HEK293T (cell line): ENCODE measurements around the gene GXYLT1.
"Not testable (repeated sequence)": the region's sequence is repeated elsewhere in the genome, so short reads cannot be mapped to it uniquely, and the experiment has no call there.

Source experiments
- CTCF ChIA-PET: fragments of 350-600 bp; formaldehyde crosslinking; extraction: SDS; loops from one replicate; lab custom pipeline; 2021; ENCODE audit warnings: antibody characterized with exemption, inconsistent platforms; lab: Yijun Ruan, JAX
- POLR2A ChIA-PET: fragments of 350-600 bp; formaldehyde crosslinking; extraction: SDS; loops from one replicate; lab custom pipeline; 2020; ENCODE audit warnings: antibody characterized with exemption, inconsistent platforms; lab: Yijun Ruan, JAX
- DNase-seq: peaks from one replicate; pipeline ENCODE4 v3.0.0; 2012; ENCODE audit warnings: mixed read lengths; ENCODE audit errors: extremely low spot score
- ARNT ChIP-seq: fragments of 450-650 bp; IDR thresholded peaks from 2 replicates; pipeline ENCODE4 v1.6.1; 2017; ENCODE audit warnings: mild to moderate bottlenecking
- BHLHE40 ChIP-seq: fragments of 450-650 bp; IDR thresholded peaks from 2 replicates; pipeline ENCODE4 v1.6.1; 2016; ENCODE audit warnings: mild to moderate bottlenecking, moderate library complexity, borderline replicate concordance
- CTBP1 ChIP-seq: fragments of 450-650 bp; IDR thresholded peaks from 2 replicates; pipeline ENCODE4 v1.6.1; 2016; ENCODE audit warnings: borderline replicate concordance
- ELF4 ChIP-seq: fragments of 450-650 bp; IDR thresholded peaks from 2 replicates; pipeline ENCODE4 v1.6.1; 2017; ENCODE audit warnings: antibody characterized with exemption
- FOXA1 ChIP-seq: fragments of 450-650 bp; IDR thresholded peaks from 2 replicates; pipeline ENCODE4 v1.6.1; 2016; ENCODE audit warnings: mild to moderate bottlenecking
- FOXK2 ChIP-seq: fragments of 450-650 bp; IDR thresholded peaks from 2 replicates; pipeline ENCODE4 v1.6.1; 2016; ENCODE audit warnings: mild to moderate bottlenecking
- FOXM1 ChIP-seq: fragments of 450-650 bp; IDR thresholded peaks from 2 replicates; pipeline ENCODE4 v1.6.1; 2017; ENCODE audit warnings: mild to moderate bottlenecking, borderline replicate concordance
- HDGF ChIP-seq: fragments of 450-650 bp; IDR thresholded peaks from 2 replicates; pipeline ENCODE4 v1.6.1; 2017; ENCODE audit warnings: antibody characterized with exemption, borderline replicate concordance
- L3MBTL2 ChIP-seq: fragments of 450-650 bp; conservative IDR thresholded peaks from 2 replicates; pipeline ENCODE4 v1.6.1; 2016; ENCODE audit warnings: mild to moderate bottlenecking
- LEF1 ChIP-seq: fragments of 450-650 bp; IDR thresholded peaks from 2 replicates; pipeline ENCODE4 v1.6.1; 2017; ENCODE audit warnings: mild to moderate bottlenecking, borderline replicate concordance
- NFRKB ChIP-seq: fragments of 450-650 bp; IDR thresholded peaks from 2 replicates; pipeline ENCODE4 v1.6.1; 2016; ENCODE audit warnings: mild to moderate bottlenecking, moderate library complexity
- SP1 ChIP-seq: fragments of 450-650 bp; IDR thresholded peaks from 2 replicates; pipeline ENCODE4 v1.6.1; 2017
- SUZ12 ChIP-seq: fragments of 450-650 bp; IDR thresholded peaks from 2 replicates; pipeline ENCODE4 v1.6.1; 2016; ENCODE audit warnings: mild to moderate bottlenecking
- TARDBP ChIP-seq: fragments of 450-650 bp; IDR thresholded peaks from 2 replicates; pipeline ENCODE4 v1.6.1; 2016
- ZNF384 ChIP-seq: fragments of 450-650 bp; IDR thresholded peaks from 2 replicates; pipeline ENCODE4 v1.6.1; 2016
- TF ChIP-seq, protein P1 (sequence below): fragments of 450-650 bp; IDR thresholded peaks from 2 replicates; pipeline ENCODE4 v1.6.1; 2016

GXYLT1 gene

DNA sequence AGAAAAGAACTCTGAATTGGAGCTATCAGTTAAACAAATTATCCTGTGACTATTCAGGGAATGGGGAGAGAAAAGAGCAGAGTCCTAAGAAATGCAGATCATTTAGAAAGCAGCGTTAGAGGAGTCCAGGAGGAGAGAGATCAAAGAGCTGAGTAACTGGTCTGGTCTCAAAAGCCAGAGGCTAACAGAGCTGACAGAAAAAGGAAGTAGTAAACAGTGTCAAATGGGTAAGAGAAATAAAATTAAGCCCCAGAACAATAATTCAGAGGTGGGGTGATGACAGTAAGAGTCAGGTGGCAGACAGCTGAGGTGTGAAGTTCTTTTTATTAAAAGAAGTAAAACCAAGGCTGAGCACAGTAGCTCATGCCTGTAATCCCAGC lies 19.3 kb downstream of the GXYLT1 start:
- CTCF ChIA-PET: interaction anchor here (1.1 to 1.2 kb wide), 2 partner anchors 206 to 247 kb away, joined by 4 read pairs; no protein-coding TSS in a partner anchor
- POLR2A ChIA-PET: interaction anchor here (1.0 to 1.1 kb wide), 2 partner anchors 20 to 209 kb away, joined by 3 to 4 read pairs; no protein-coding TSS in a partner anchor
- no peak for DNase-seq
- TF ChIP-seq FOXA1: no peak
- no peak for TF ChIP-seq SUZ12
- TF ChIP-seq, protein P1, sequence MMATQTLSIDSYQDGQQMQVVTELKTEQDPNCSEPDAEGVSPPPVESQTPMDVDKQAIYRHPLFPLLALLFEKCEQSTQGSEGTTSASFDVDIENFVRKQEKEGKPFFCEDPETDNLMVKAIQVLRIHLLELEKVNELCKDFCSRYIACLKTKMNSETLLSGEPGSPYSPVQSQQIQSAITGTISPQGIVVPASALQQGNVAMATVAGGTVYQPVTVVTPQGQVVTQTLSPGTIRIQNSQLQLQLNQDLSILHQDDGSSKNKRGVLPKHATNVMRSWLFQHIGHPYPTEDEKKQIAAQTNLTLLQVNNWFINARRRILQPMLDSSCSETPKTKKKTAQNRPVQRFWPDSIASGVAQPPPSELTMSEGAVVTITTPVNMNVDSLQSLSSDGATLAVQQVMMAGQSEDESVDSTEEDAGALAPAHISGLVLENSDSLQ: no peak
- no peak for TF ChIP-seq FOXM1
- TF ChIP-seq ZNF384: no peak
- TF ChIP-seq NFRKB: no peak
- no peak for TF ChIP-seq ARNT
- no peak for TF ChIP-seq FOXK2
- no peak for TF ChIP-seq LEF1
- no peak for TF ChIP-seq ELF4
- TF ChIP-seq HDGF: no peak
- no peak for TF ChIP-seq L3MBTL2

DNA sequence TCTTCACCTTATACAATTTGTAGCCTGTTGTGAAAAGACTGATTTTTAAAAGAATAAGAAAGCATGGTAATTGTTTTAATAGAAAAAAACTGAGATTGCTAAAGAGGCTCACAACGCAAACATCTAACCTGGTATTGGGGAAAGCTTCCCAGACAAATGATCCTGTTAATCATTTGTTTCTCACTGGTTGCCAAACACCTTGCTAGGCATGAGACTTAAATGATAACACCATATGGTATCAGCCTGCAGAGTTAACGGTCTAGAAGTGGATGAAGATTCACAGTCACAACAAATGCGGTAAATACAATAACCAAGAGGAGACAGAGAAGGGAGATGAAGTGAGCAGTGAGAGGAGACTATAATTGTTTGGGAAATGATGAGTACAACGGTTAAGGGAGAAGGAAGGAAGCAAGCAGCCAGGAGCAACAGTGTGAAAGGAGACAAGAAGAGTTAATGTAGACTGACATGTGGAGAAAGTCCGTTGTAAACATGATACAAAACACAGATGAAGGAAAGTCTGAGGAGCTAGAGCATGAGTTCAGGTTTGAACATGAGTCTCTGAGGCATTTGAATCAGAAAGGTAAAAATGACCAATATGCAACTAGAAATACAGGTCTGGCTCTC lies 19.8 kb downstream of the GXYLT1 start:
- TF ChIP-seq ZNF384 (no peak), HDGF (no peak), L3MBTL2 (no peak), SUZ12 (no peak), BHLHE40 (no peak), ELF4 (no peak), TARDBP (no peak)
- TF ChIP-seq, protein P1: no peak
- POLR2A ChIA-PET: interaction anchor here (1.0 to 1.1 kb wide), 2 partner anchors 21 to 209 kb away, joined by 3 to 4 read pairs; no protein-coding TSS in a partner anchor
- no peak for DNase-seq
- CTCF ChIA-PET: interaction anchor here (1.1 kb wide), 1 partner anchor 247 kb away, joined by 4 read pairs; no protein-coding TSS in a partner anchor

DNA sequence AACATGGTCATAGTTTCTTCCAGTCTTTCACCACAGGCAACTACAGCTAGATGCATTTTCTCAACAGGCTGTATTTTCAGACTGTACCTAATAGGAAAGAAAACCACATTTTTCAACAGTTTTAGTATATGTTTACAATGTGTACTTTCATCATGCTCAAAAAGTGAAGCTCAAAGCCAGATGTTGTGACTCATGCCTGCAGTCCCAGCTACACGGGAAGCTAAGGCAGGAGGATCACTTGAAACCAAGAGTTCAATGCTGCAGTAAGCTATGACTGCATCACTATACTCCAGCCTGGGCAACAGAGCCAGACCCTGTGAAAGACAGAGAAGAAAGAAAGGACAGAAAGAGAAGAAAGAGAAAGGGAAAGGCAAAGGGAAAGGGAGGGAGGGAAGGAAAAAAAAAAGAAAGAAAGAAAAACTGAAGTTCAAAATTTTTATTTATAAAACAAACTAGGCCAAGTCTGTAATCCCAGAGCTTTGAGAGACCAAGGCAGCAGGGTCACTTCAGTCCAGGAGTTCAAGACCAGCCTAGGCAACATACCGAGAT lies 25.5 kb downstream of the GXYLT1 start:
- CTCF ChIA-PET: no interaction called here
- POLR2A ChIA-PET: no interaction called here
- no peak for DNase-seq
- no peak for TF ChIP-seq FOXM1
- no peak for TF ChIP-seq ELF4
- no peak for TF ChIP-seq SP1
- no peak for TF ChIP-seq FOXA1
- TF ChIP-seq LEF1: no peak
- no peak for TF ChIP-seq FOXK2
- no peak for TF ChIP-seq HDGF
- no peak for TF ChIP-seq BHLHE40
- TF ChIP-seq TARDBP: no peak

DNA sequence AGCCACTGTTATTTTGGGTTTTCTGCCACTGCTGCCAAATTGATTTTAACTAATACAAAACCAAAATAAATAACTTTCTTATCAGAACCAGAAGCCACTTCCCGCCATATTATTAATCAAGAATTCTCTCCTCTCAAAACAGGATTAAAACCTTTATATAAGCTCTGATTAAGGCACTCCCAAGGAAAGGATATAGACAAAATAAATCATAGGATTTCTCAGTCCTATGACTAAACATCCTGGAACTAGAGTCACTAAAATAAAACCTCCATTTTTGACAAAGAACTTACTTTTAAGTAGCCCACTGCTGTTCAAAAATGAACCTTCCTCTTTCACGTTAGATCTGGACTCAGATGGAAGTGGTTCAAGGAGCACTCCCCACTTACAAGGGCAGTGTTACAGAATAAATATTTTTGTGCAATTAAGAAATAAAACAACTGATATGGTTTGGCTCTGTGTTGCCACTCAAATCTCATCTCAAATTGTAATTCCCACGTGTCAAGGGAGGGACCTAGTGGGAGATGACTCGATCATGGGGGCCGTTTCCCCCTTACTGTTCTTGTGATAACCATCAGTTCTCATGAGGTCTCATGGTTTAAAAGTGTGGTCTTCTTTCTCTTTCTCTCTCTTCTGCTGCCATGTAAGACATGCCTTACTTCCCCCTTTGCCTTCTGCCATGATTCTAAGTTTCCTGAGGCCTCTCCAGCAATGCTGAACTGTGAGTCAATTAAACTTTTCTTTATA lies 26.4 kb downstream of the GXYLT1 start:
- CTCF ChIA-PET: no interaction called here
- TF ChIP-seq L3MBTL2: no peak
- TF ChIP-seq HDGF: no peak
- no peak for TF ChIP-seq SUZ12
- TF ChIP-seq CTBP1: no peak
- no peak for TF ChIP-seq FOXA1
- no peak for TF ChIP-seq TARDBP
- TF ChIP-seq, protein P1: no peak
- no peak for TF ChIP-seq ARNT
- no peak for TF ChIP-seq NFRKB
- no peak for TF ChIP-seq LEF1
- TF ChIP-seq BHLHE40: no peak
- TF ChIP-seq FOXK2: no peak
- TF ChIP-seq ZNF384: no peak
- TF ChIP-seq SP1: no peak
- TF ChIP-seq ELF4: no peak
- no peak for TF ChIP-seq FOXM1
- POLR2A ChIA-PET: no interaction called here
- DNase-seq: no peak

DNA sequence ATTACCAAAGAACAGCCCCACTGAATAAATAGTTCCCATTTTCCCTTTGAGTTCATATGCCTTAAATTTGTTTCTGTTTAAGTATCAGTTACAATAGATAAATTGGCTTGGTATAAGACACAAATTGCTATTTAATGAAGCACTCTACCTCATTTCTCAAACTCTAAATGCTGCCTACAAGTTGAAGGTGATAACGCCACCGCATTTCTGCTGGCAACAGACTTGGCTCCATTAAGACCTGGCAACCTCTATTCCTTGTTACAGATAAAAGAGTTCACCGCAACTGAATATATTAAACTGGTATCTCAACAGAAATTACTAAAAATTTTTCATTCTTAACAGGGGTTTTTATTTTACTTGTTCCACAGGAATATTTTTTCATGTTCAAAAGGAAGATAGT lies 35.6 kb downstream of the GXYLT1 start:
- no peak for DNase-seq
- TF ChIP-seq BHLHE40 (no peak), FOXM1 (no peak), ARNT (no peak), SP1 (no peak), FOXK2 (no peak), TARDBP (no peak), ZNF384 (no peak), SUZ12 (no peak), NFRKB (no peak), L3MBTL2 (no peak), HDGF (no peak), LEF1 (no peak), FOXA1 (no peak), ELF4 (no peak), CTBP1 (no peak)
- TF ChIP-seq, protein P1: no peak
- ChIA-PET CTCF (no interaction called here), POLR2A (no interaction called here)

DNA sequence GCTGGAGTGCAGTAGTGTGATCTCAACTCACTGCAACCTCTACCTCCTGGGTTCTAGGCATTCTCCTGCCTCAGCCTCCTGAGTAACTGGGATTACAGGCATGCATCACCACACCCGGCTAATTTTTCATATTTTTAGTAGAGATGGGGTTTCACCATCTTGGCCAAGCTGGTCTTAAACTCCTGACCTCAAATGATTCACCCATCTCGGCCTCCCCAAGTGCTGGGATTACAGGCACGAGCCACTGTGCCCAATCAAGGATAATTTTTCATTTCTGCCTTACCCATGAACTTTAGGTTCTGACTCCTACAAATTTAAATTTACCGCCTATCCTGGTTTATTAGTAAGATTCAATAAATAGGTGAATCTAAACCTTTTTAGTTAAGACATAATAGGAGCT lies 37.9 kb downstream of the GXYLT1 start:
- POLR2A ChIA-PET, CTCF ChIA-PET, DNase-seq: not testable (repeated sequence)
